GM19372 (cell line): ENCODE data around the gene ZNF414.
"Not testable (repeated sequence)": the region's sequence is repeated elsewhere in the genome, so short reads cannot be mapped to it uniquely, and the experiment has no call there.

Experiments used
- ATAC-seq: cut with Tn5 transposase; IDR thresholded peaks from one replicate; pipeline ENCODE4 v1.9.1; 2021; ENCODE audit warnings: mild to moderate bottlenecking, low read depth, moderate library complexity; ENCODE audit not compliant: unreplicated experiment

ZNF414 gene

DNA sequence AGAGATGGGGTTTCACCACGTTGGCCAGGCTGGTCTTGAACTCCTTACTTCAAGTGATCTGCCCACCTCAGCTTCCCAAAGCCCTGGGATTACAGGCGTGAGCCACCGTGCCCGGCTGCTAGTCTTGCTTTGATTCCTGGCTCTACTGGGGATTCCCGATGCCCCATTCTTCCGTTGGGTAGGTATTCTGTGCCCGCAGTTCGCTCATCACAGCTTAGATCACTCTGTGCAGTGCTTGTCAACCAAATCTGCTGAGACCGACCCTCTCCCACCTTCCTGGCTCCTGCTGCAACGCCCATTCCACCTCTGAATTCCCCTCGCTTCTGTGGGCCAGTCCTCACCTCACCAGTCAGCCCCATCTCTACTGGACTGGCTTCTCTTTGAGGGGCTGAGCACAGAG is 4.6 kb upstream of the ZNF414 start:
- no peak for ATAC-seq

DNA sequence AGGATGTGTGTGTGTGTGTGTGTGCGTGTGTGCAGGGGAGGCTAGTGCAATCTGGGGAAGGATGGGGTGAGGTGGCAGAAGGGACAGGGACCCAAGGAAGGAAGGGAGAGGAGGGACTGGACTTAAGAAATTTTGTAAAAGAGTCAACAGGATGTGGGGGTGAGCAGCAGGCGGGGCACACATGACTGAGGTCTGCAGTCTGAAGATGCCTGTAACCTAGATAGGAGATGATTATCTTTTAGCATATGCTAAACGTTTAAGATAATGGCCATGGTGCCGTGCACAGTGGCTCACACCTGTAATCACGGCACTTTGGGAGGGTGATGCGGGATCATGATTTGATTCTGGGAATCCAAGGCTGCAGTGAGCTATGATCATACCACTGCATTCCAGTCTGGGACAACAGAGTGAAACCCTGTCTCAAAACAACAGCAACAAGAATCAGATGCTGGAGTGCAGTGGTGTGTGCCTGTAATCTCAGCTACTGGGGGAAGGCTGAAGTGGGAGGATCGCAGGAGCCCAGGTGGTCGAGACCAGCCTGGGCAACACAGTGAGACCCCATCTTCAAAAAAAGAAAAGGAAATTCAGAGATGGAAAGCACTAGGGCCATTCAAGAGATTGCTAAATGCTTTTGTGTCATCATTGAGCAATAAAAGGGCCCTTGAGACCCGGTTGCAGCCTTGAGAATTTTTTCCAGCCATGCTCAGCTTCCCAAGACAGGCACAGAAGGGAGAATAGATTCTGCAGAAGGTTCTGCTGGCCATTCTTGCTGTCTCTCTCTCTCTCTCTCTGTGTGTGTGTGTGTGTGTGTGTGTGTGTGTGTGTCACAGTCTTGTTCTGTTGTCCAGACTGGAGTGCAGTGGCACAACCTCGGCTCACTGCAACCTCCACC is 3.8 kb upstream of the ZNF414 start:
- no peak for ATAC-seq

DNA sequence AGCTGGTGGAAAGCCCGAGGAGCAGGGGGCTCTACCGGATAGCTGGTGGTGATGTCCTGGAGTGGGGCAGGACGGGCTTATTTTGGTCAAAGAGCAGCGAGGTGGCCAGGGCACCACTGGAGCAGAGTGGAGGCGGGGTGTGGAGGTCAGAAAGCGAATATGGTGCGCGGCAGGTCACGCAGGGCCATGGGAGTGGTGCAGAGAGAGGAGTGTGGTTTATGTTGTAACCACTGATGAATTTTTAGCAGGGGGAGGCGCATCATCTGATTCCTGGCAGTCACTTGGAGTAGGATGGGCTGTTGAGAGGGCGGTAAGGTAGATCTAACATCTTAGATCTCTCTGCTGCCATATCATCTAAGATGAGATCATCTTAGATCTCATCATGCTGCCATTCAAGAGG is 1.4 kb upstream of the ZNF414 start:
- ATAC-seq: no peak

DNA sequence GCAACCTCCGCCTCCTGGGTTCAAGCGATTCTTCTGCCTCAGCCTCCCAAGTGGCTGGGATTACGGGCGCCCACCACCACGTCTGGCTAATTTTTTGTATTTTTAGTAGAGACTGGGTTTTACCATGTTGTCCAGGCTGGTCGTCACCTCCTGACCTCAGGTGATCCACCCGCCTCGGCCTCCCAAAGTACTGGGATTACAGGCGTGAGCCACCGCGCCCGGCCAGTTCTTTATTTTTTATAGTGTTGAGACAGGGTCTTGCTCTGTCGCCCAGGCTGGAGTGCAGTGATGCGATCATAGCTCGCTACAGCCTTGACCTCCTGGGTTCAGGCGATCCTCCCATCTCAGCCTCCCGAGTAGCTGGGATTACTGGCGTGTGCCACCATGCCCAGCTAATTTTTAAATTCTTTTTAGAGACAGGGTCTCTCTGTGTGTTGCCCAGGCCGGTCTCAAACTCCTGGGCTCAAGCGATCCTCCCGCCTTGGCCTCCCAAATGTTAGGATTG is 590 bp upstream of the ZNF414 start:
- not testable (repeated sequence) for ATAC-seq

DNA sequence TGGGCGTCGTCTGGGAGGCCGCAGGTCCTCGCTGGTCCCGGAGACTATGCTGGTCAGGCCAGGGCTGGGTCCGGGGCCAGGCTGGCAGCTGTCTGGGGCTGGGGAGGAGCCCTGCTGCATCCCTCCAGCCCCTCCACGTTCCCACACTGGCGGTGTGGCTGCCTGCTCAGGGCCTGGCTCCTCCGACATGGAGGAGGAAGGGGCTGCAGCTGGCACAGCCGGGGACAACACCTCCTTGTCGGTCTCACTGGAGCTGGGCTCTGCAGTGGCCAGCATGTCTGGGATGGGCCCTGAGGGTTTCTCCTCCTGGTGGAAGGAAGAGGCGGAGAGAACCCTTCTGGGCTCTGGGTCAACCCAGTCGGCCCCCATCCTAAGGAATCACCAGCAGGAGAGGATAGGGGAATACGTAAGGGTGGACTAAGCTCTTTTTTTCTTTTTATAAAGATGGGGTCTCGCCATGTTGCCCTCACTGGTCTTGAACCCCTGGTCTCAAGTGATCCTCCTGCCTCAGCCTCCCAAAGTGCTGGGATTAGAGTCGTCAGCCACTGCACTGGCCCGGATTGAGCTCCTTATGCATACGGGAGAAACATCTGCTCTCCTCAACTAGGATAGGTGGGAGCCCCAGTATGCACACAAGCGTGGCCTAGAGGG is 806 bp downstream of the ZNF414 start:
- ATAC-seq: no peak

DNA sequence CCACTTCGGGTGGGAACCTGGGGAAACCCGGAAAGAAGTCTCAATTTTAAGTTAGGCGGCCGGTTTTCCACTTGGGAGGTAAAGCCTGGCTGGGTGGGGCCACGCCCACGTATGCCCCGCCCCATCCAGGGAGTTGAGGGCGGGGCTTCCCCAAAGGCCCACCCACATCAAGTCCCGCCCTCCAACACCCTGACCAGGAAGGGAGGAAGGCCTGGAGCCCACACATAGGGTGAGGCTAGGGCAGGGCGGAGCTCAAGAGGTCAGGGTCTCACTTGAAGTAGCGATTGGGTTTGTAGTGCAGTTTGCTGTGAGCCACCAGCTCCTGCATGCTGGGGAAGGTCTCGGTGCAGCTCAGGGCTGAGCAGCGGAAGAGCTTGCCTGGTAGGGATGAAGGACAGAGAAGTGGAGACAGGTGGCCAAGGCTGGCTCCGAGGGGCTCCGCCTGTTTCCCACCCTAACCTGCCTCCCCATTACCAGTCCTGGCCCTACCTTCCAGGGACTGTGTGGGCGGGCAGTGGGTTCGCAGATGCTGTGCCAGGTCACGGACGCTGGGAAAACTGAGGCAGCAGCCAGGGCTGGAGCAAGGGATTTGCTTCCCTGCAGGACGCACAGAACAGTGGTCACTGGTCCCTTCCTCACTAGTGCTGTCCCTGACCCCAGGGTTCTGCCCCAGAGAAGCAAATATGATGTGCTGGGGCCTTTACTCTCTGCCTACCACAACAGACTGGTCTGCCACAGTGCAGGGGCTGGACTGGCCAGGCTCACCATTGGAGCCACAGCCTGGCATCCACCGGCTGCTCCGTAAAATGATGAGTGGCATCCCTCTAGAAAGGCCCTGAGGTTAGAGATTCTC is 1.6 kb downstream of the ZNF414 start:
- no peak for ATAC-seq

DNA sequence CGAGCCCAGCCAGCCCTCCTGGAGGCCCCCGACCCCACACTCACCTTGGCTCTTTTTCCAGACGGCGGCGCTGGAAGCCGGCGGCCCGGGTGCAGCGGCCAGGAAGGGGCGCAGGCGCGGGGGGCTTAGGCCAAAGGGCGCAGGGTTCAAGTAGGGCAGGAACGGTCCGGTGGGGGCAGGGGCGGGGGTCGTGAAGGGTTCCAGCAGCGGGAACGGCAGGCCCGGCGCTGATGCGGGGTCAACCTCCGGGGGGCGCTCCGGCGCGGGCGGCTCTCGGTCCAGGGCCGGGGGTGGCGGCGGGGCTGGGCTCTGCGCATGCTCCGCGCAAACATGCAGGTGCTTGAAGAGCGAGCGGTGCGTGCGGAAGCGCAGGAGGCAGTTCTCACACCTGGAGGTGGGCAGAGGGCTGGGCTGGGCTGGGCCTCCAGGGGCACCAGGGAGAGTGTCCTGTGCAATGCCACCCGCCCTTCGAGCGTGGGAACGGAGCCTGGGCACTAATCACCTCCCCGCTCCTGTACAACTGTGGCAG is 2.3 kb downstream of the ZNF414 start:
- ATAC-seq: no peak

DNA sequence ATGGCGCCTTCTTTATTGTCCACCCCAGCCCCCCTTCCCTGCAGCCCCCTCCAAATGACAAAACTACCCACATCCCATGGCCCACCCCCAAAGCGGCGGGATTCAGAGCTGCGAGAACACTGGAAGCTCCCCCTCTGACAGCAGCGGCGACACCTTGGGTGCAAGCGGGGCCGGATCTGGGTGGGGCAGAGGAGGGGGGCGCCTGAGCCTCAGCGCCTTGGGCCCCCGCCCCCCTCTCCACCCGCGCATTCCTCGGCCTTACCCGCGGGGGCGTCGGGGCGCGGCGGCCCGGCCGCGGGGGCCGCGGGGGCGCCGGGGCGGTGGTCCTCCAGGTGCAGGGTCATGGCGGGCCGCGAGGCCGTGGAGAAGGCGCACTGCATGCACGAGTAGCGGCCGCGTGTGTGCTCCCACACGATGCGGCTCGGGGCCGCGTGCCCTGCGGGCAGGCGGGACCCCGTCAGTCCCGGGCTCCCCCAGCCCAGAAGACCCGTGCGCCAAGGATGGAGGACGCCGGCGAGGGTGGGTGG is 3.3 kb downstream of the ZNF414 start:
- ATAC-seq: no peak

DNA sequence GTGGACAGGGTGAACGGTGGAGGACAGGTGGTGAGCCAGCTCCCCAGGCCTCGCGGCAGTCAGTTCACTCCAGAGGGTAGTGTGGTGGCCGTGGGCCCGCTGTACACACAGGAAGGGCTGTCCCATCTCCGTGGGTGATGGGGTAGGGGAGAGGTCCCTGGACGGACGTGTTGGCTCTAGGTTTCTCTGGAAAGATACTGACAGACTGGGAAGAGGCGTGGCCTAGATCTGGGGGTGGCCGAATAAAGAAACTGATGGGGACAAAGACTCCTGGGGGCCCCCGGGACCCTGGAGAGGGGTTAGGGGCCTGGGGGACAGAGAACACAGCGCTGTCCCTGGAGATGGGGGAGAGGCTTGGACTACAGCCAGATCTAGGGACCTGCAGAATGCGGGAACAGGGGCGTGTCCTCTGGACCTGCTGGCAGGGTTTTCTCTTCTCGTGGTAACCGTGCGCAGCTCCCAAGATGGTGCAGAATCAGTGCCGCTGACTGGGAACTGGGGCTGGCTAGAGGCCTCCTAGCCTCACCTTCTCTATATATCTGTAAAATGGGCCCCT is 7.5 kb downstream of the ZNF414 start:
- ATAC-seq: no peak

DNA sequence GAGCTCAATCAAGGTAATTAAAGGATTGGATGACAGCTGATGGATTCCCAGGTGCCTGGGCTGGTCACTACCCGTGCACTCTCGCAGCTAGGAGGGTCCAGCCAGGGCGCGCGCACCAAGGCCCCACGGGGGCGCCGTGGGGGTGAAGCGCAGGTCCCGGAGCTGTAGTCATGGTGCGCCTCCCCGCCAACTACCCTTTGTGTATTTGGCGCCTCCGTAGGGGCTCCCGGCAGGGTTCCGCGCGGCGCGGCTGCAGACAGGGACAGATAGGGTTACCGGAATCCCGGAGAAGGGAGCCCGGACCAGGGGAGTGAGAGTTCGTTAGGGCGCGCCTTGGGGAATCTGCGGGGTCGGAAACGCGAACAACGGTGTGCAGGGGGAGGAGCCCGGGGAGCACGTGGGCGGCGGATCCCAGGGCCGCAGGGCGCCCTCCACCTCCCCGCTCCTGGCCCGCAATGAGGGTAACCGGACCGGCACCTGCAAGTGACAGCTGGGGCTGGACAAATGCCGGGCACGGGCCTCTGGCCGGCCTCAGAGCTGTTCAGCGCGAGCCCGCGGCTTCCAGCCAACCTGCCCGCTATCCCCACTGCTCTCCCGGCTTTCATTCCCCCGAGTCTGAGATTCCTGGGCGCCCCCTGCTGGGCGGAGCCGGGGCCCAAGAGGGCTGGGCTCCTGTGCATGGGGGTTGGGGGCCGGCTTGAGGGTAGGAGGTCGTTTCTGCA is 8.1 kb downstream of the ZNF414 start:
- no peak for ATAC-seq

DNA sequence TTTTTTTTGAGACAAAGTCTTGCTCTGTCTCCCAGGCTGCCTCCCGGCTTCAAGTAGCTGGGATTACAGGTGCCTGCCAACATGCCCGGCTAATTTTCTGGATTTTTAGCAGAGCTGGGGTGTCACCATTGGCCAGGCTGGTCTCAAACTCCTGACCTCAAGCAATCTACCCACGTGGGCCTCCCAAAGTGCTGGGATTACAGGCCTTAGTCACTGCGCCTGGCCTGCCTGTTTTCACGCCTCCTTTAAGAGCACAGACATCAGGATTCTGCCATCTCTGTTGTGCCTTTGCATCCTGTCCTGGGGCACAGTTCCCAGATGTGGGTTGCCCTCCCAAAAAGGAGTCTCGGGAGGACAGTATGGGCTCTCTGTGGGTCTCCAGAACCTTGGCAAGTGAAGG is 9.0 kb downstream of the ZNF414 start:
- no peak for ATAC-seq

DNA sequence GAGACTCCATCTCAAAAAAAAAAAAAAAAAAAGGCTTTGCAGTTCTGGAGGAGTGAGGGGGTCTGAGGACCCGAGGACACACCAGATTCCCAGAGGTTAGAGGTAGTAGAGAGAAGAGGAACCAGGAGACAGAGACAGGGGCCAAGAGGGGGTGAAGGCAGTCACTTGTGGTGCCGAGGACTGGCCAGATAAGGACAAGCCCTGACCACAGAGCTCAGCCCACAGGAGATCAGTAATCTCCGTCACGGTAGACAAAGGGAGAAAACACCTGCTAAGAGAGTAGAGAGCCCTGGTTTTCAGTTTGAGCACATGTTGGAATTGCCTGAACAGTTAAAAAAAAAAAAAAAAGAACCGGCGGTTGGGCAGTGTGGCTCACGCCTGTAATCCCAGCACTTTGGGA is 9.8 kb downstream of the ZNF414 start:
- no peak for ATAC-seq

DNA sequence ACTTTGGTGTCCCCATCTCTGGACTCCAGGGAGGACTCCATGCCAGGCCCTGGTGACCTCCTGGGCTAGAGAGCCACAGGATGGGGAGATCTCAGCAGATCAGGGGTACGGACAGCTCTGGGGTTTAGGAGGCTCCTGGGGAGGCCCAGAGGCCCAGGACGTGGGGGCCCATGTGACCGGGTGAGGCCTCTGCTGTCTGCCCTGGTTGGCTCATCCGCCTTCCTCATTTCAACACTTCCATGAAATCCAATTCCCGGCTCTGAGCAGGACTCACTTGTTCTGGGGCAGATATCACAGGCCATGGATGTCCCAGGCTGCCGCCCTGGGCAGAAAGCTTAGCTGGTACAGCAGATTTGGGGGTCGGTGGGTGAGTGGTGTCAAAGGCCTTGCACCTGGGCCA is 10.5 kb downstream of the ZNF414 start:
- ATAC-seq: no peak

DNA sequence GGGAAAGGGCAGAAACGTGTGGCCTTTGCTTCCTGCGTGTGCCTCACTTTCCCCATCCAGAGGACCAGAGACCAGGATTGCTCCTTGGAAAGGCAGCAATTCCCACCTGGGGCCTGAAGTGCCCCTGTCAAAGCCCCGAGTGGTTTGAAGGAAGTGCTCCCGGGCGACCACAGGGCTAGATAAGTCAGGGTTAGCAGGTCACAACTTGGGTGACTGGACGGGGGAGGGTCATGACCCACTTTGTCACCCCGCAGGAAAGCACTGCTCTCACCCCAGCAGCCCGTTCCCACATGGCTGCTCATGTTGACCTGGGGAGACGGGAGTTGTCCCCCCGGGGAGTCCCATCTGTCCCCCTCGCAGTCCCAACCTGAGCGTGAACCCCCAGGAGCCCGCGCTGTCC is 12.0 kb downstream of the ZNF414 start:
- ATAC-seq: no peak

DNA sequence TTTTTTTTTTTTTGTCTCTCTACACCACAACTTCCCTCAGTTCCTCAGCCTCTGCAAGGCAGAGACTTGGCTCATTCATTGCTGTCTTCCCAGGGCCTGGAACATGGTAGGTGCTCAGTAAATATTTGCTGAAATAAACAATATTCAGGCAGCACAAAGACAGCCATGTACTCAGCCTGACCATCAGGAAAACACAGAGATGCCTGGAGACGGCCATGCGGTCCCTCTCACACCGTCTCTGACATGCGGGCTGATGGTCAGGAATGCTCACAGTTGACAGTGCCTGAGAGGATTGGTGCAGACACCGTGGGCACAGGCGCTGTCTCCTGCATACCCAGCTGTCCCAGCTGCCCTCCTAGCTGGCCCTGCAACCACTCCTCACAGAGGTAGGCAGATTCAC is 12.5 kb downstream of the ZNF414 start:
- ATAC-seq: no peak

DNA sequence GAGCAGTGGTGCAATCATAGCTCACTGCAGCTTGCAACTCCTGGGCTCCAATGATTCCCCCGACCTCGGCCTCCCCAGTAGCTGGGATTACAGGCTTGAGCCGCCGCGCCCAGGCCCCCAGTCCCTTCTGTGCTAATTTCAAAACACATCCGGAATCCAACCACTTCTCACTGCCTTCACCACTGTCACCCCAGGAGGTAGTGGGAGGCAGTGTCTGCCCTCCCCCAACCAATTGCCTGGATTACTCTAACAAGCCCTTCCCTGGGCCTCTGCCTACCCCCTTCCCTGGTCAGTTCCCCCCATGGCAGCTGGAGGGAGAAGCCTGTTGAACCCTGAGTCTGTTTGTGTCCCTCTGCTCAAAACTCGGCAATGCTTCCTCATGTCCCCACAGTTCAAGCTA is 13.8 kb downstream of the ZNF414 start:
- no peak for ATAC-seq

DNA sequence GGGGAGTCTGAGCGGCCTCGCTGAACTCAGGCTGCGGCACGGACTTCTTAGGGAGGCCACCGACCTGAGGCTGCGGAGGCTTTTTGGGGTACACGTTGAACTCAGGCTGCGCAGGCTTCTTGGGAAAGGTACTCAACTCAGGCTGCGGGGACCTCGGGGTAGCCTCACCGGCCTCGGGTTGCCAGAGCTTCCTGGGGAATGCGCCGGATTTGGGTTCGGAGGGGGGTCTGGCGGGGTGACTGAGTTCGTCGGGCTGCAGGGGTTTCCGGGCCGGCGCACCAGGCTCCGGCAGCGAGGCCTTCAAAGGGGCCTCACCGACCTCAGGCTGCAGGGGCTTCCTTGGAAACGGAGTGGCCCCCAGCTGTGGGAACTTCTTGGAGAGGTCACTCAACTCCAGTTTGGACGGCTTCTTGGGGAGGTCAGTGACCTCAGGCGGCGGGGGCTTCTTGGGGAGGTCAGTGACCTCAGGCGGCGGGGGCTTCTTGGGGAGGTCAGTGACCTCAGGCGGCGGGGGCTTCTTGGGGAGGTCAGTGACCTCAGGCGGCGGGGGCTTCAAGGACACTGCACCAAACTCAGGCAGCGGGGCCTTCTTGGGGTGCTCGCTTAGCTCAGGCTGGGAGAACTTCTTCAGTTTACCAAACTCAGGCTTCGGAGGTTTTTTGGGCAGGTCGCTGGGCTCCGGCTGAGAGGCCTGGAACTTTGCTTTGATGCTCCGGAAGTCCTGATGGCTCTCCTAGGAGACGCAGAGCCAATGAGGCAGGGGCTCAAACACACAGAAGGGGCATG is 14.7 kb downstream of the ZNF414 start:
- no peak for ATAC-seq

DNA sequence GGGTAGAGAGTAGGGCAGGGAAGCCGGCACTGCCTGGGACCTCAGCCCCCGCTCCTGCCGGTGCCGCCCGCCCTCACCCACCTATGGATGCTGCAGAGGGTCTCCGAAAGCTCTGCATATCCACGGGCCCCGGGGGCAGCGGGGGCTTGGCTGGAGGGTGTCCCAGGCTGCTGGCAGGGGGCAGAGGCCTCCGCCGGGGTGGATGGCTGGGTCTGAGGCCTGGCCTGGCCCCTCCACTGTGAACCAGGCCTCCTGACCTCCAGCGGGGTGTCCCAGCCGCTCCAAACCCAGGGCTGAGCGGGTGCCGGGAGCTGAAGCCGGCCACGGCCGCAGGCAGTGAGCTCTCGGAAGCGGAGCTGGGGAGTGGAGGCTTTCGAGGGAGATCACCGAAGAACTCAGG is 15.7 kb downstream of the ZNF414 start:
- no peak for ATAC-seq

DNA sequence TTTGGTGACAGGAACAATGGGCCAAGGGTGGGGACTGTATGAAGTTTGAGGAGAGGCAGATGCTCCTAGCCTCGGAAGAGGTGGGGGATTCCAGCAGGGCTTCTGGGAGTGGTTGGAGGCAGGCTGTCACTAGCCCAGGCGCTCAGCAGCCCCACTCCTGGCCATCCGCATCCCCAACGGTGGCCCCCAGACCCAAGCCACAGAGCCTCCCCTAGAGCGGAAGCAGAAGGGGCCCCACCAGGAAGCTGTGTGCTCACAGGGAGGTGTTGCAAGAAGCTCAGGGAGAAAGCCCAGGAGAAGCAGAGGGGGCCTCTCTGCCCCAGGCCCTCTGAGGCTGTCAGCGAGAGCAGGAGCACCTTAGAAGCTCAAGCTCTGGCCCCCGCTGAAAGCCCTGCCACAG is 19.8 kb downstream of the ZNF414 start:
- no peak for ATAC-seq
